HG02938 (cell line): ENCODE measurements around the gene OR5AU1.

Experiments used
- ATAC-seq: cut with Tn5 transposase; IDR thresholded peaks from one replicate; pipeline ENCODE4 v1.9.1; 2021; ENCODE audit warnings: mild to moderate bottlenecking, moderate library complexity; ENCODE audit not compliant: unreplicated experiment

OR5AU1 gene

GRCh38 chr14:21155963-21156362, at the start of gene OR5AU1:
Gene OR5AU1 (minus strand): TSS chr14:21156063. CDS start chr14:21155872, 191 bp downstream.
- ATAC-seq, result no peak

GRCh38 chr14:21205026-21205677, 49.3 kb upstream of the OR5AU1 start:
- no peak for ATAC-seq

- ATAC-seq, result no peak
These were observed 48.5 kb upstream of the OR5AU1 start for GRCh38 chr14:21204167-21205025.

- ATAC-seq, result no peak
These were observed 47.8 kb upstream of the OR5AU1 start for GRCh38 chr14:21203470-21204166.

GRCh38 chr14:21202463-21203358, 46.8 kb upstream of the OR5AU1 start:
- ATAC-seq, result no peak

- ATAC-seq, result no peak
These were observed 46.0 kb upstream of the OR5AU1 start for GRCh38 chr14:21201732-21202462.

- ATAC-seq, result no peak
These were observed 45.0 kb upstream of the OR5AU1 start for GRCh38 chr14:21200752-21201461.

- ATAC-seq, result no peak
These were observed 44.0 kb upstream of the OR5AU1 start for GRCh38 chr14:21199611-21200560.

- no peak for ATAC-seq
These were observed 41.7 kb upstream of the OR5AU1 start for GRCh38 chr14:21197418-21198205.

- no peak for ATAC-seq
These were observed 38.7 kb upstream of the OR5AU1 start for GRCh38 chr14:21194597-21194996.

GRCh38 chr14:21192875-21193535, 37.1 kb upstream of the OR5AU1 start:
- no peak for ATAC-seq

GRCh38 chr14:21192447-21192822, 36.6 kb upstream of the OR5AU1 start:
- ATAC-seq, result no peak

- ATAC-seq, result no peak
These were observed 36.1 kb upstream of the OR5AU1 start for GRCh38 chr14:21191809-21192446.

GRCh38 chr14:21191261-21191808, 35.5 kb upstream of the OR5AU1 start:
- ATAC-seq, result no peak

GRCh38 chr14:21185491-21185890, 29.6 kb upstream of the OR5AU1 start:
- no peak for ATAC-seq

- ATAC-seq, result no peak
These were observed 28.4 kb upstream of the OR5AU1 start for GRCh38 chr14:21184254-21184653.
